DMS114 treated with DMSO at 0.1 percent for 48 hours (cell line): ENCODE measurements around the gene TPCN1.

ENCODE experiments used
- DNase-seq: peaks from one replicate; lab custom pipeline; 2025; ENCODE audit not compliant: unreplicated experiment; lab: John Stamatoyannopoulos, UW

Gene TPCN1

GRCh38 chr12:113301811-113302210 is 80.5 kb downstream of the TPCN1 start:
- no peak for DNase-seq

- DNase-seq = no peak
These were observed 81.2 kb downstream of the TPCN1 start for GRCh38 chr12:113302466-113302865.

GRCh38 chr12:113302886-113303640 is 81.8 kb downstream of the TPCN1 start:
- DNase-seq = no peak

DNA sequence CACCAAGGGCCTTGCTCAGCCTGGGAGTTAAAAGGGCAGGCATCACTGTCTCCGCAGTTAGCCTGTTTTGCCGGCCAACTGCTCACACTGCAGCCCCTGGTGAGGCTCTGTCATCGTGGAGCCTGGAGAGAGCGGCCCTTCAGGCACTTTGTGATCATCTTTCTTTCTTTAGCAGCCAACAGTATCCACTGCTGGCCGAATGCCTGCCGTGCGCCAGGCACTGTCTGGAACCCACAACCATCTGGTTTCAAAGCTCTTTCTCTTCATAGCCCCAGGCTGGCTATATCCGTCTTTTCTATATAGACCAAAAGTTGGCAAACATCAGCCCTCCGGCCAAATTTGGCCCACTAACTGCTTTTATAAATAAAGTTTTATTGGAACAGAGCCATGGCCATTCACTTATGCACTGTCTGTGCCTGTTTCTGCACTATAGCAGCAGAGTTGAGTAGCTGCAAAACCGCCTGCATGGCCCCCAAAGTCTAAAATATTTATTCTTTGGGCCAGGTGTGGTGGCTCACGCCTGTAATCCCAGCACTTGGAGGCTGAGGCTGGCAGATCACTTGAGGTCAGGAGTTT is 84.1 kb downstream of the TPCN1 start:
- no peak for DNase-seq

DNA sequence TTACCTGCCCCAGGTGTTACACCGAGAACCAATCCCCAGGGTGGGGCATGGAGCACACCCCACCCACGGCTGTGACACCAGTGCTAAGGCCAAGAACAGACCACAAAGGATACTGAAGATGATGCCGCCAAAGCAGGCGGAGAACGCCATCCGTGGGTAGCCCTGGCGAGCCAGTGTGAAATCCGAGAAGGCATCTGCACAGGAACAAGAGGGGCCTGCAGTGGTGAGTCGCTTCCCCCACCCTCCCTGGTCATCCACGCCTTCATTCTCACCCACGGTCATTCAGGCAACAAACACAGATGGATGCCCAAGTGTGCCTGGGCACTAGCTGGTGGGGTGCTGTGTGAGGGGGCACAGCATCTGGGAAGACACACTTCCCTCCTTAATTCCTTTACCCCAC is 85.1 kb downstream of the TPCN1 start:
- DNase-seq = no peak

GRCh38 chr12:113310489-113310888 is 89.2 kb downstream of the TPCN1 start:
- no peak for DNase-seq

DNA sequence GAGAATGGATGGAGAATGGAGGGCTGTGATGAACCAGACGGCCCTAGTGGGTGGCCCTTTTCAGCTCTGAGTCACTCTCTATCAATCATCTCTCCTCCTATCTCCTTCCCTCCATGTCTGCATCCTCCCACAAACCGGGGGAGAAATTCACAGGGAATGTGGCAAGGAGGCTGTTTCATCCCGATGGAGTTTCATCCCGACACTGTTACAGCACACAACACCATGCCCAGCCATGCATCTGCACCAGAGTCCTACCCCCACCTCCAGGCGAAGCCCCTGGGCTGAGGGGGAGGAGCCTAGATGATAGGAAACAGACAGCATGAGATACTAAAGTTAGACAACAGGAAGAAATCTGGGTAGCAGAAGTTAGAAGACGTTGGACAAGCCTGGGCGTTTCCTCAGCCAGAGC is 92.9 kb downstream of the TPCN1 start:
- DNase-seq = no peak

GRCh38 chr12:113315358-113315757 is 94.1 kb downstream of the TPCN1 start:
- DNase-seq = no peak

GRCh38 chr12:113316155-113316554 is 94.9 kb downstream of the TPCN1 start:
- DNase-seq = no peak

- DNase-seq = no peak
These were observed 95.9 kb downstream of the TPCN1 start for GRCh38 chr12:113317122-113317521.

DNA sequence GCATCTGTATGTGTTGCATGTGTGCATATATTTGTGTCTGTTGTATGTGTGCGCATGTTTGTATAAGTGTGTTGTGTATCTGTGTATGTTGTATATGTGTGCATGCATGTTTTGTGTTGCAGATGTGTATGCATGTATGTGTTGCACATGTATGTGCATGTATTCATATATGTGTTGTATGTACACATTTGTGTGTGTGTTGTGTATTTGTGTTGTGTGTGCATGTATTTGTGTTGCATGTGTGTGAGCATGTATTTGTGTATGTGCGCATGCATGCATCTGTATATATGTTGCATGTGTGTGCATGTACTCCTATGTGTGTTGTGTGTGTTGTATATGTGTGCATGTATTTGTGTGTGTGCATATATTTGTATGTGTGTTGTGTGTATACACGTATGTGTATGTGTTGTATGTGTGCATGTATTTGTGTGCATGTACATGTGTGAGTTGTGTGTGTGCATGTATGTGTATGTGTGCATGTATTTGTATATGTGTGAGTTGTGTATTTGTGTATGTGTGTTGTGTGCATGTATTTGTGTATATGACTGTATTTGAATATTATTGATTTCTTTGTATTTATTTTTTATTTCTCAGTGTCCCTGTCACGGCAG is 96.9 kb downstream of the TPCN1 start:
- no peak for DNase-seq

- DNase-seq = no peak
These were observed 97.8 kb downstream of the TPCN1 start for GRCh38 chr12:113318900-113319628.

- no peak for DNase-seq
These were observed 99.1 kb downstream of the TPCN1 start for GRCh38 chr12:113320401-113320800.

GRCh38 chr12:113322343-113322742 is 101.1 kb downstream of the TPCN1 start:
- DNase-seq = no peak

GRCh38 chr12:113325916-113326315 is 104.7 kb downstream of the TPCN1 start:
- DNase-seq = no peak

DNA sequence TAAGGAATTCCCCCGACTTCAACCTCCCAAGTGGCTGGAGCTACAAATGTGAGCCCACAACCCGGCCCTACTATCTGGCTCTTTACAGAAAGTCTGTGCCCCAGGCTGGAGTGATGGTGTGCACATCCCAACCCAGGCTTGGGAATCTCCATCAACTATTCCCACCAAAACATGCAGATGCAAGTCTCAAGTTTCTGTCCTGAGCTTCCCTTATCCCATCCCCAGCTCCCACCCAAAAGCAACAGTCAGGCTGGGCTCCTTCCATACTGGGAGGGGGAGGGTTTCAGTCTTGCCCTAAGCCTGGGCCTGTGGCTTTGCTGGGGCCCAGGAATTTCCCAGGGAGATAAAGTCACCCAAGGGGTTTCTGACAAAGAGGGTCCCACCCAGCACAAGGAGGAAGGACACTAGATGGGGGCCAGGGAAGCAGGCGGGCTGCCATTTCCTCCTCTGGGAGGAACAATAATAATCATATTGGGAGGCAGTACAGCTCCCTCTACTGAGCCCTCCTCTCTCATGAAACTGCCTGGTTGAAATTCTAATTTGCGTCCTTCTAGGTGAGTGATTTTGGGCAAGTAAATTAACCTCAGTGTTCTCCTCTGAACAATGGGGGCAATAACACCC is 105.6 kb downstream of the TPCN1 start:
- no peak for DNase-seq

DNA sequence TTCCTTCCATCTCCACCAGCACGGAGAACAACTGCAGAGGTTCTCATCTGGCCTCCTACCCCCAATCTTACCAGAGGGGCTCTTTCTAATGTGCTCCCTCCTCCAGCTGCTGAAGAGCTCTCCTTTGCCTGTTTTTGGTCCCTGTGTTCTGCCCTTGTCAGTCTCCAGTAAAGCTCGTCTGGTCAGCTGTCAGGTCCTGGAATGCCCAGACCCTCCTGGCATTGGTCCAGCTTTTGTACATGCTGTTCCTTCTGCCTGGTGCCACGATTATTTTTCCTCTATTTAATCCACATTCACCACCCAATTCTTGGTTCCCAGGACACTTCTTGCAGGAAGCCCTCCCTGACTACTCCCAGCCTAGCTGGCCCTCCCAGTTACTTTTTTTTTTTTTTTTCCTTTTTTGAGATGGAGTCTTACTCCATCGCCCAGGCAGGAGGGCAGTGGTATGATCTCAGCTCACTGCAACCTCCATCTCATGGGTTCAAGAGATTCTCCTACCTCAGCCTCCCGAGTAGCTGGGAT is 107.2 kb downstream of the TPCN1 start:
- DNase-seq = no peak

- no peak for DNase-seq
These were observed 107.9 kb downstream of the TPCN1 start for GRCh38 chr12:113329022-113329790.

- no peak for DNase-seq
These were observed 108.6 kb downstream of the TPCN1 start for GRCh38 chr12:113329791-113330417.

GRCh38 chr12:113330505-113330904 is 109.2 kb downstream of the TPCN1 start:
- no peak for DNase-seq
